ENCODE measurements around the gene FANCG. TPM values are rescaled to one million over a fixed set of nuclear protein-coding genes. Genes with fewer than 3 reads are reported as not detected.

FANCG gene
- total and polyA plus RNA-seq, 2 experiments from 2014 or later, result 13.4 to 15.3 TPM

GRCh38 chr9:35027860-35028259 lies 51.9 kb downstream of the FANCG start:
- no peaks in the 10 kb centered on the region for H4K20me1 ChIP-seq (ENCODE audit: insufficient read depth, poor library complexity, severe bottlenecking)
- H3K4me3 ChIP-seq, result no peak overlapping the region
- TF ChIP-seq CTCF (IDR thresholded peaks at IDR 0.05; ENCODE audit: poor library complexity), result no peak
- no peak for TF ChIP-seq EZH2 (IDR thresholded peaks at IDR 0.05; ENCODE audit: borderline replicate concordance)
- TF ChIP-seq EZH2phosphoT487 (IDR thresholded peaks at IDR 0.05; ENCODE audit: low read depth, severe bottlenecking, unreplicated experiment), result no peak
- 33% methylated on average over 1 of the region's 1 CpG for WGBS (ENCODE audit: low lambda C conversion rate, missing lambda C conversion rate)
- no peaks in the 10 kb centered on the region for H3K36me3 ChIP-seq (replicated peaks; ENCODE audit: insufficient read depth, low read depth)
- DNase-seq (ENCODE audit: low spot score), result no peak
- H3K4me1 ChIP-seq (ENCODE audit: insufficient read depth), result peaks cover 8% of the 10 kb centered on the region
- H3K27me3 ChIP-seq, result no peaks in the 10 kb centered on the region
- no peak overlapping the region for H3K4me2 ChIP-seq
- H3K27ac ChIP-seq, result no peak overlapping the region
- H3K9me2 ChIP-seq (replicated peaks; ENCODE audit: insufficient read depth), result no peaks in the 10 kb centered on the region
- H2AFZ ChIP-seq, result no peak overlapping the region
- no peaks in the 10 kb centered on the region for H3K9me3 ChIP-seq (ENCODE audit: low read depth)
- H3K79me2 ChIP-seq, result no peaks in the 10 kb centered on the region

GRCh38 chr9:35027374-35027773 lies 52.4 kb downstream of the FANCG start:
- Histone ChIP-seq H3K27me3 (no peaks in the 10 kb centered on the region), H3K79me2 (no peaks in the 10 kb centered on the region), H3K4me1 (ENCODE audit: insufficient read depth) (peaks cover 8% of the 10 kb centered on the region), H3K27ac (peak overlapping the region; percentile 79), H3K4me2 (no peak overlapping the region), H4K20me1 (ENCODE audit: insufficient read depth, poor library complexity, severe bottlenecking) (no peaks in the 10 kb centered on the region), H3K36me3 (replicated peaks; ENCODE audit: insufficient read depth, low read depth) (no peaks in the 10 kb centered on the region), H2AFZ (no peak overlapping the region), H3K9me2 (replicated peaks; ENCODE audit: insufficient read depth) (no peaks in the 10 kb centered on the region), H3K9me3 (ENCODE audit: low read depth) (no peaks in the 10 kb centered on the region), H3K4me3 (no peak overlapping the region)
- 68% methylated on average over 1 of the region's 1 CpG for WGBS (ENCODE audit: low lambda C conversion rate, missing lambda C conversion rate)
- no peak for DNase-seq (ENCODE audit: low spot score)
- TF ChIP-seq CTCF (IDR thresholded peaks at IDR 0.05; ENCODE audit: poor library complexity) (no peak), EZH2phosphoT487 (IDR thresholded peaks at IDR 0.05; ENCODE audit: low read depth, severe bottlenecking, unreplicated experiment) (no peak), EZH2 (IDR thresholded peaks at IDR 0.05; ENCODE audit: borderline replicate concordance) (no peak)

- H3K36me3 ChIP-seq (replicated peaks; ENCODE audit: insufficient read depth, low read depth), result no peaks in the 10 kb centered on the region
- DNase-seq (ENCODE audit: low spot score), result no peak
- no peaks in the 10 kb centered on the region for H4K20me1 ChIP-seq (ENCODE audit: insufficient read depth, poor library complexity, severe bottlenecking)
- no peak overlapping the region for H2AFZ ChIP-seq
- no peak overlapping the region for H3K4me3 ChIP-seq
- TF ChIP-seq EZH2 (IDR thresholded peaks at IDR 0.05; ENCODE audit: borderline replicate concordance), result no peak
- TF ChIP-seq EZH2phosphoT487 (IDR thresholded peaks at IDR 0.05; ENCODE audit: low read depth, severe bottlenecking, unreplicated experiment), result no peak
- TF ChIP-seq CTCF (IDR thresholded peaks at IDR 0.05; ENCODE audit: poor library complexity), result no peak
- 57% methylated on average over 3 of the region's 3 CpGs for WGBS (ENCODE audit: low lambda C conversion rate, missing lambda C conversion rate)
- peak overlapping the region; percentile 79 for H3K27ac ChIP-seq
- no peaks in the 10 kb centered on the region for H3K9me2 ChIP-seq (replicated peaks; ENCODE audit: insufficient read depth)
- peak overlapping the region; percentile 49 for H3K4me2 ChIP-seq
- no peaks in the 10 kb centered on the region for H3K9me3 ChIP-seq (ENCODE audit: low read depth)
- H3K27me3 ChIP-seq, result no peaks in the 10 kb centered on the region
- no peaks in the 10 kb centered on the region for H3K79me2 ChIP-seq
- H3K4me1 ChIP-seq (ENCODE audit: insufficient read depth), result peaks cover 8% of the 10 kb centered on the region
These were observed 53.1 kb downstream of the FANCG start for GRCh38 chr9:35026671-35027070.

Small RNA genes within 50 kb of the gene (small RNA-seq; reads per million reads assigned to genes)
- gene RN7SL338P, result not detected

Other genes with a start within 250 kb of the FANCG start
- gene PHF24, start 121.7 kb downstream of the FANCG start, total RNA-seq, result 0.08 and 0.67 TPM in 2 replicates
- gene PHF24, start 121.7 kb downstream of the FANCG start, polyA plus RNA-seq, result 0.06 and 0.11 TPM in 2 replicates
- gene DNAJB5, start 90.2 kb downstream of the FANCG start, total RNA-seq, result 7.6 and 8.2 TPM in 2 replicates
- 6.0 and 7.0 TPM in 2 replicates for gene DNAJB5, start 90.2 kb downstream of the FANCG start, polyA plus RNA-seq
- 234 and 250 TPM in 2 replicates for gene VCP, start 7.3 kb downstream of the FANCG start, total RNA-seq
- 259 and 284 TPM in 2 replicates for gene VCP, start 7.3 kb downstream of the FANCG start, polyA plus RNA-seq
- gene PIGO, start 16.6 kb upstream of the FANCG start, total RNA-seq, result 22.1 and 22.5 TPM in 2 replicates
- gene PIGO, start 16.6 kb upstream of the FANCG start, polyA plus RNA-seq, result 39.1 and 41.4 TPM in 2 replicates
- 84.0 and 98.0 TPM in 2 replicates for gene STOML2, start 23.2 kb upstream of the FANCG start, total RNA-seq
- 120 TPM in 2 replicates for gene STOML2, start 23.2 kb upstream of the FANCG start, polyA plus RNA-seq
- 17.4 and 18.3 TPM in 2 replicates for gene ATOSB, start 35.9 kb upstream of the FANCG start, total RNA-seq
- 16.1 and 18.7 TPM in 2 replicates for gene ATOSB, start 35.9 kb upstream of the FANCG start, polyA plus RNA-seq
- 24.3 and 24.5 TPM in 2 replicates for gene UNC13B, start 82.1 kb upstream of the FANCG start, total RNA-seq
- gene UNC13B, start 82.1 kb upstream of the FANCG start, polyA plus RNA-seq, result 7.1 and 10.4 TPM in 2 replicates